AG04450 (cell line): ENCODE results near the gene UBE2H. TPM values are rescaled to one million over a fixed set of nuclear protein-coding genes. Genes with fewer than 3 reads are reported as not detected.

Source experiments
- CTCF ChIA-PET: fragments of 300-600, 350-600 bp; formaldehyde crosslinking; extraction: SDS; loops from one replicate; lab custom pipeline; 2022; ENCODE audit warnings: antibody characterized with exemption, inconsistent platforms; lab: Charles Lee
- POLR2A ChIA-PET: fragments of 350-600 bp; formaldehyde crosslinking; extraction: SDS; loops from one replicate; lab custom pipeline; 2021; ENCODE audit warnings: antibody characterized with exemption, inconsistent platforms; lab: Yijun Ruan, JAX
- DNase-seq: peaks from one replicate; pipeline ENCODE4 v3.0.0-alpha.2; 2011; ENCODE audit warnings: low read depth, low spot score
- H3K27ac ChIP-seq: one replicate; pipeline ENCODE4 v1.5.1; 2012; ENCODE audit warnings: low read depth, low read length, control low read depth
- H3K27me3 ChIP-seq: one replicate; pipeline ENCODE4 v1.6.0; 2012; ENCODE audit warnings: low read length; ENCODE audit not compliant: control insufficient read depth, insufficient read depth
- H3K4me3 ChIP-seq: 2 replicates; pipeline ENCODE4 v1.5.1; 2011; ENCODE audit warnings: mild to moderate bottlenecking, low read depth, low read length, control low read depth
- H3K9me3 ChIP-seq: 2 replicates; pipeline ENCODE4 v1.5.1; 2012; ENCODE audit warnings: low read length; ENCODE audit not compliant: control insufficient read depth, insufficient read depth
- polyA plus RNA-seq: library from polyadenylated mRNA; depleted of rRNA; stranded (reverse); fragments of >200 nt; gene quantifications from 2 replicates; pipeline ENCODE4 v1.2.3, GENCODE V29; 2011
- TF ChIP-seq, protein P1 (sequence below): IDR thresholded peaks from 2 replicates; pipeline ENCODE4 v1.5.1; 2011; ENCODE audit warnings: low read depth, low read length, control low read depth, inconsistent platforms

The UBE2H gene
- polyA plus RNA-seq, 1 experiment: 180 TPM

DNA sequence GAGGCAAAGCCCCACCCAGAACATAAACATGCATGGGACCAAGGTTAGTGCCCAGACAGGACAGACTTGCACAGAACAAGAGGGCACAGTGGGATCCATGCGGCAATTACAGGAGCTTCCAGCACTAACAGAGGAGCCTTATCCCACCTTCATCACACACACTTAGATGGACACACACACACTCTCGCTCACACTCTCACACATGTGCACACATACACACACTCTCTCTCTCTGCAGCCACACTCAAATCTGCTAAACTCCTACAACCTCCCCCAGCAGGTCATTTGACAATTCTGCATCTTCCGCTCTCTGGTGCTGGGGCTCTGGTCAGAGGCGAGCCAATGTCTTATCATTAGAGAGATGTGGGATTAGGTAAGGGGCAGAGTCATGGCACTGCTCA lies 120.5 kb downstream of the UBE2H start:
- no peaks in the 10 kb centered on the region for H3K27me3 ChIP-seq
- no peaks in the 10 kb centered on the region for H3K9me3 ChIP-seq
- no peak for DNase-seq
- peak overlapping the region; percentile 97 for H3K27ac ChIP-seq
- ChIA-PET CTCF (interaction anchor here (3.8 kb wide), 1 partner anchor 178 kb away, joined by 37 read pairs; no protein-coding TSS in a partner anchor), POLR2A (interaction anchor here (0.8 to 1.8 kb wide), 3 partner anchors 13 to 179 kb away, joined by 3 to 11 read pairs (median 5); no protein-coding TSS in a partner anchor)
- no peak overlapping the region for H3K4me3 ChIP-seq
- TF ChIP-seq, protein P1, sequence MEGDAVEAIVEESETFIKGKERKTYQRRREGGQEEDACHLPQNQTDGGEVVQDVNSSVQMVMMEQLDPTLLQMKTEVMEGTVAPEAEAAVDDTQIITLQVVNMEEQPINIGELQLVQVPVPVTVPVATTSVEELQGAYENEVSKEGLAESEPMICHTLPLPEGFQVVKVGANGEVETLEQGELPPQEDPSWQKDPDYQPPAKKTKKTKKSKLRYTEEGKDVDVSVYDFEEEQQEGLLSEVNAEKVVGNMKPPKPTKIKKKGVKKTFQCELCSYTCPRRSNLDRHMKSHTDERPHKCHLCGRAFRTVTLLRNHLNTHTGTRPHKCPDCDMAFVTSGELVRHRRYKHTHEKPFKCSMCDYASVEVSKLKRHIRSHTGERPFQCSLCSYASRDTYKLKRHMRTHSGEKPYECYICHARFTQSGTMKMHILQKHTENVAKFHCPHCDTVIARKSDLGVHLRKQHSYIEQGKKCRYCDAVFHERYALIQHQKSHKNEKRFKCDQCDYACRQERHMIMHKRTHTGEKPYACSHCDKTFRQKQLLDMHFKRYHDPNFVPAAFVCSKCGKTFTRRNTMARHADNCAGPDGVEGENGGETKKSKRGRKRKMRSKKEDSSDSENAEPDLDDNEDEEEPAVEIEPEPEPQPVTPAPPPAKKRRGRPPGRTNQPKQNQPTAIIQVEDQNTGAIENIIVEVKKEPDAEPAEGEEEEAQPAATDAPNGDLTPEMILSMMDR: no peak

DNA sequence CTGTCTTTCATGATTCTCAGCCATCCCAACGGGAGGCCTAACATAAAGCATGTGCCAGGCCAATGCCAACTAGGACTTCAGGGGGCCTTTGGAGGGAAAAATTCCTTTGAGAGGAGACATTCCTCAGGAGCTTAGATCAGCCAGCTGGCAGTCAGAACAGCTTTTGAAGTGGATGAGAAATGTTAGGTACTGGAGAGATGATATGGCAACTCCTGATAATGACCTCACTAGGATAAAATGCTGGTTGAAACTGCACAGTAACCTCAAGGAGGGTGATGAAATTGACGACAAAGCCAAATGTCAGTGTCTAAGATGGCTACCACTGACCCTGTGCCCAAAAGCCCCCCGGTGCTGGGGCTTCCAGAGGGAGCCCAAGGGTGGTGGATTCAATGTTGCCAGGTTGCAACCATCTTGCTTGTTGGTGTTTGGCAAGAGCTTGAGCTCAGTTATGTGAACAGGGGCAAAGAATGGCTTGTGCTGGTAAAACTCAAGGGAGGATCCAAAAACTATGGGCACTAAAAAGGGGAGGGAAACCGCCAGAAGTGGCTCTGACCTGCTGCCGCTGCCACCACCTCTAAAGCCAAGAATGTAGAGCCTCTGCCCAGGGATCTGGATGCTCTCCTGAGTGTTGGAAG lies 121.2 kb downstream of the UBE2H start:
- Histone ChIP-seq H3K27ac (peak overlapping the region; percentile 97), H3K4me3 (no peak overlapping the region), H3K27me3 (no peaks in the 10 kb centered on the region), H3K9me3 (no peaks in the 10 kb centered on the region)
- DNase-seq: peak; percentile 88
- ChIA-PET POLR2A (interaction anchor here (0.5 to 1.8 kb wide), 7 partner anchors 14 to 345 kb away, joined by 3 to 11 read pairs (median 5); no protein-coding TSS in a partner anchor), CTCF (interaction anchor here (1.3 to 3.8 kb wide), 4 partner anchors 44 to 182 kb away, joined by 3 to 37 read pairs (median 8); no protein-coding TSS in a partner anchor)
- TF ChIP-seq, protein P1: no peak

- Histone ChIP-seq H3K4me3 (no peak overlapping the region), H3K27me3 (no peaks in the 10 kb centered on the region), H3K9me3 (no peaks in the 10 kb centered on the region), H3K27ac (peak overlapping the region; percentile 97)
- ChIA-PET POLR2A (interaction anchor here (0.9 to 1.8 kb wide), 5 partner anchors 14 to 118 kb away, joined by 3 to 11 read pairs (median 5); no protein-coding TSS in a partner anchor), CTCF (interaction anchor here (0.7 to 3.8 kb wide), 13 partner anchors 10 to 337 kb away, joined by 3 to 37 read pairs (median 4); no protein-coding TSS in a partner anchor)
- no peak for DNase-seq
- TF ChIP-seq, protein P1: no peak
Measured at GRCh38 chr7:129830949-129831348, 121.8 kb downstream of the UBE2H start.

DNA sequence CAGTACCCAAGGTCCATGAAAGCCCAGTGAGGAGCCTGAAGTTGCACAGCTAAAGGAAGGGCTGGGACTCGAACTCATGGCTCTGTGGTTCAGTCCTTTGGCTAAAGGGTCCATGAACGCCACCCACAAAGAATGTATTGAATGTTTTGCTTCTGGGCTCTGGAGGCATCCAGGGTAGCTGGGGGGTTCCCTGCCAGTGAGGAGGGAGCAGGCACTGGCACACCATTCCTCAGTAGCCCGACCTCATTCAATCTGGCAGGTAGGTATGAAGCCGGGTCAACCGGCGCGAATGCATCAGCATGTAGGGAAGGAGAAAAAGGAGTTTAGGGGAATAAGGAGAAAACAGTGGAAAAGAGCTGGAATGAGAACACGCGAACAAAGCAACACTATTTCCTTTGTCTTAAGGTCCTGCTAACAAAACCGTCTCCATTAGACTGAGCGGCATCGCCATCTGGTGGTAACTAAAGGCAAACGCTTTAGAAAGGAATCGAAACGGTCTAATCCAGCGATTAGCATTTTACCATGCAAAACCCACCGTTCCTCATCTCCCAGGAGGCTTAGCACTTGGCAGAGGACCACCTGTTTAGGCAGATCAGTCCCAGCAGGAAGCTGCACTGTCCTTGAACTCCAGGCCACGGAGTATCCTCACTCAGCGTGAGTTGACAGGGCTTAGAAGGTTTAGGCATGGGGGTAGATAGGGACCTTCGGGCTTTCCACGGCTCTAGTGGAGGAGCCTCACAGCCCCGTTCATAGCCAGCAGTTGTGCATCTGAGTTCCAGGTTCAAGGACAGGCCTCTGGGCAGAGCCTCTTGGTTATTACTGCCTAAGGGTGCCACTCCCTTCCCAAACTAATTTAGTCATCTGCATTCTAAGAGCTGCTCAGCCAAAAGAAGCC lies 122.8 kb downstream of the UBE2H start:
- H3K27ac ChIP-seq: peak overlapping the region; percentile 97
- CTCF ChIA-PET: interaction anchor here (0.5 to 3.8 kb wide), 28 partner anchors 9 to 336 kb away, joined by 3 to 37 read pairs (median 4); no protein-coding TSS in a partner anchor
- no peaks in the 10 kb centered on the region for H3K9me3 ChIP-seq
- TF ChIP-seq, protein P1: peak; percentile 81
- H3K4me3 ChIP-seq: no peak overlapping the region
- no peaks in the 10 kb centered on the region for H3K27me3 ChIP-seq
- peak; percentile 55 for DNase-seq
- POLR2A ChIA-PET: interaction anchor here (0.6 to 1.8 kb wide), 2 partner anchors 119 to 137 kb away, joined by 4 to 11 read pairs; no protein-coding TSS in a partner anchor
